HepG2 (cell line): ENCODE data around the gene GFER. TPM values are rescaled to one million over a fixed set of nuclear protein-coding genes. Genes with fewer than 3 reads are reported as not detected.
A peak's percentile ranks its signal among the peaks of the same experiment; 100 is the strongest.

ENCODE experiments used
- ATAC-seq: fragments of 200-7000 bp; cut with Tn5 transposase; 3 replicates; pipeline ENCODE4 v1.9.1; 2020; ENCODE audit warnings: mild to moderate bottlenecking, moderate library complexity
- BruUV-seq: library from RNA; stranded (reverse); fragments of 400-500 nt; replicated peaks from 2 replicates; lab custom pipeline; 2021; lab: Mats Ljungman, UMichigan
- CTCF ChIA-PET: fragments of 300-600 bp; formaldehyde crosslinking; extraction: SDS; loops from one replicate; lab custom pipeline; 2021; ENCODE audit warnings: low total read pairs, inconsistent platforms, low intra/inter-chr PET ratio; lab: Yijun Ruan, JAX
- POLR2A ChIA-PET: fragments of 350-600 bp; sonication (Branson Sonifier 250); formaldehyde crosslinking; loops from one replicate; lab custom pipeline; 2020; ENCODE audit warnings: antibody characterized with exemption, inconsistent platforms; lab: Yijun Ruan, JAX
- DNase-seq: peaks from one replicate; pipeline ENCODE4 v3.0.0-alpha.2; 2015; ENCODE audit warnings: low spot score
- FAIRE-seq: peaks from 3 replicates; lab custom pipeline; 2011; peaks lifted over from hg19 to GRCh38; lab: Jason Lieb, UNC
- H2AFZ ChIP-seq: one replicate; pipeline ENCODE4 v1.6.1; 2011; ENCODE audit warnings: low read length, inconsistent platforms
- H3K27ac ChIP-seq: fragments of 300-600 bp; 3 replicates; pipeline ENCODE4 v1.8.0; 2011; ENCODE audit warnings: mixed run types, mild to moderate bottlenecking, mixed read lengths, low read length, inconsistent platforms; ENCODE audit not compliant: insufficient read depth; ENCODE audit errors: extremely low read length
- H3K27me3 ChIP-seq, 2 experiments: fragments of 200-600 bp in 1 of 2; 2 replicates in 1 of 2; 3 replicates in 1 of 2; pipeline versions ENCODE4 v1.6.0 to v1.8.0; 2011; ENCODE audit warnings: low read length in 2 of 2, mild to moderate bottlenecking in 2 of 2, moderate library complexity in 2 of 2, inconsistent platforms in 1 of 2; ENCODE audit not compliant: insufficient read depth in 2 of 2, control insufficient read depth in 1 of 2
- H3K36me3 ChIP-seq, 2 experiments: fragments of 200-600 bp in 1 of 2; replicated peaks in 1 of 2; 2 replicates in 1 of 2; 3 replicates in 1 of 2; pipeline versions ENCODE4 v1.5.1 to v1.8.0; 2011; ENCODE audit warnings: low read length in 2 of 2, inconsistent platforms in 1 of 2; ENCODE audit not compliant: insufficient read depth in 2 of 2, control insufficient read depth in 1 of 2
- H3K4me1 ChIP-seq: 2 replicates; pipeline ENCODE4 v1.5.1; 2012; ENCODE audit warnings: low read length, inconsistent platforms; ENCODE audit not compliant: insufficient read depth
- H3K4me2 ChIP-seq: 2 replicates; pipeline ENCODE4 v1.6.0; 2011; ENCODE audit warnings: low read depth, low read length, inconsistent platforms
- H3K4me3 ChIP-seq, 3 experiments: fragments of 200-600 bp in 1 of 3; sonication (generic), shearing (Covaris generic) in 1 of 3; replicated peaks in 1 of 3; 2 replicates each; pipeline ENCODE4 v1.5.1; 2011 to 2016; ENCODE audit warnings: low read length in 3 of 3, inconsistent platforms in 2 of 3, low read depth in 2 of 3, mild to moderate bottlenecking in 2 of 3, control low read depth in 1 of 3, mixed read lengths in 1 of 3; ENCODE audit not compliant: insufficient read depth in 1 of 3
- H3K79me2 ChIP-seq: one replicate; pipeline ENCODE4 v1.6.1; 2011; ENCODE audit warnings: low read length, inconsistent platforms; ENCODE audit not compliant: insufficient read depth
- H3K9ac ChIP-seq: 2 replicates; pipeline ENCODE4 v1.6.0; 2011; ENCODE audit warnings: mild to moderate bottlenecking, low read depth, low read length, inconsistent platforms; ENCODE audit not compliant: insufficient read depth
- H3K9me3 ChIP-seq: 2 replicates; pipeline ENCODE4 v1.5.1; 2012; ENCODE audit warnings: mild to moderate bottlenecking, low read length
- H4K20me1 ChIP-seq: 2 replicates; pipeline ENCODE4 v1.6.0; 2011; ENCODE audit warnings: inconsistent platforms, mild to moderate bottlenecking, low read length, moderate library complexity; ENCODE audit not compliant: insufficient read depth
- ASH2L ChIP-seq: fragments of 300-600, 200-600 bp; sonication (generic); IDR thresholded peaks from 2 replicates; pipeline ENCODE4 v1.7.0; 2017; ENCODE audit warnings: low read depth, mild to moderate bottlenecking, moderate library complexity, mixed read lengths, low read length; ENCODE audit not compliant: insufficient read length
- ATF2 ChIP-seq: sonication (generic); formaldehyde crosslinking; IDR thresholded peaks from 2 replicates; pipeline ENCODE4 v1.4.0; 2020; ENCODE audit warnings: missing genetic modification reagents
- CHD2 ChIP-seq: IDR thresholded peaks from 2 replicates; pipeline ENCODE4 v1.6.1; 2011; ENCODE audit warnings: low read depth, low read length, improper control_type of control experiment
- E2F2 ChIP-seq: sonication (generic); formaldehyde crosslinking; IDR thresholded peaks from 2 replicates; pipeline ENCODE4 v1.4.0; 2020; ENCODE audit warnings: missing genetic modification reagents, borderline replicate concordance
- FOXK2 ChIP-seq: fragments of 450-650 bp; IDR thresholded peaks from 2 replicates; pipeline ENCODE4 v1.6.1; 2016
- KLF15 ChIP-seq: sonication (generic); formaldehyde crosslinking; IDR thresholded peaks from 2 replicates; pipeline ENCODE4 v1.8.1; 2023; ENCODE audit warnings: borderline replicate concordance, mild to moderate bottlenecking, inconsistent platforms, missing genetic modification reagents, mixed read lengths
- TEF ChIP-seq: sonication (generic); formaldehyde crosslinking; IDR thresholded peaks from 2 replicates; pipeline ENCODE4 v1.5.0; 2020; ENCODE audit warnings: missing genetic modification reagents
- U2AF1 ChIP-seq: fragments of 200-400 bp; formaldehyde crosslinking; optimal IDR thresholded peaks from 2 replicates; pipeline ENCODE3; 2017; ENCODE audit warnings: mild to moderate bottlenecking, low read depth, low read length
- ZFY ChIP-seq: sonication (generic); formaldehyde crosslinking; IDR thresholded peaks from 2 replicates; pipeline ENCODE4 v1.4.0; 2020; ENCODE audit warnings: missing genetic modification reagents
- ZNF235 ChIP-seq: sonication (generic); formaldehyde crosslinking; IDR thresholded peaks from 2 replicates; pipeline ENCODE4 v1.8.1; 2023; ENCODE audit warnings: mild to moderate bottlenecking, missing genetic modification reagents, borderline replicate concordance
- ZNF687 ChIP-seq: sonication (generic); formaldehyde crosslinking; IDR thresholded peaks from 2 replicates; pipeline ENCODE4 v1.5.1; 2020; ENCODE audit warnings: mild to moderate bottlenecking, missing genetic modification reagents, moderate library complexity
- ZNF792 ChIP-seq: IDR thresholded peaks from 2 replicates; pipeline ENCODE4 v1.6.1; 2016
- WGBS: methylation state at CpG from one replicate; pipeline ENCODE4 v1.1.6; 2017; ENCODE audit warnings: low lambda C conversion rate; 5-methylcytosine and 5-hydroxymethylcytosine counted together
- in situ Hi-C: cut with HindIII; loops from 2 replicates; pipeline ENCODE4 v1.10.0; 2017; ENCODE audit warnings: low pct_unique_long_range_greater_than_20kb; ENCODE audit not compliant: extremely low pct_ligation_motif_present
- intact Hi-C: fragments of 100-400 bp; cut with micrococcal nuclease; formaldehyde crosslinking; loops from one replicate; pipeline ENCODE4 v1.10.0; 2022; ENCODE audit not compliant: unreplicated experiment
- polyA plus RNA-seq, 8 experiments: library from polyadenylated mRNA; depleted of rRNA in 3 of 8; stranded (reverse) in 7 of 8; unstranded in 1 of 8; fragments of >200 nt; fragmentation: Illumina TruSeq in 4 of 8; extraction: Trizol in 4 of 8; gene quantifications; 2 replicates each; pipeline versions ENCODE4 v1.2.1 to v1.2.3, GENCODE V29; 2011 to 2016; ENCODE audit warnings: low read depth in 4 of 8, missing spikeins in 1 of 8, mixed read lengths in 1 of 8; ENCODE audit not compliant: insufficient read depth in 1 of 8
- total RNA-seq, 5 experiments: library from RNA; depleted of rRNA; stranded (reverse); fragments of >200 nt; fragmentation: Illumina TruSeq; extraction: Trizol; gene quantifications; 2 replicates each; pipeline ENCODE4 v1.2.3, GENCODE V29; 2016; ENCODE audit warnings: low read depth in 1 of 5

The GFER gene
- total and polyA plus RNA-seq, 2 of the 13 experiments (the other 11 are each of a cell fraction or from before 2014, with no cell fraction given), result 28.6 to 71.7 TPM

GRCh38 chr16:2032285-2033056, 48.5 kb downstream of the GFER start (continued):
- TF ChIP-seq ZNF687 (CRISPR knock-in tag), result 0 out of 2 replicates have a peak, but pooled peaks have one; percentile 11
- TF ChIP-seq KLF15, result no peak
- TF ChIP-seq CHD2, result no peak

- Histone ChIP-seq H3K9me3 (no peaks in the 10 kb centered on the region), H3K4me2 (peak overlapping the region; percentile 93), H3K9ac (peak overlapping the region; percentile 75), H3K79me2 (no peaks in the 10 kb centered on the region), H3K36me3 (peaks cover 3 to 6% of the 10 kb centered on the region in 2 experiments; a peak in 4 of 5 replicates), H3K27ac (peak overlapping the region; percentile 89), H2AFZ (no peak overlapping the region), H4K20me1 (0 out of 2 replicates have a peak, but pooled peaks cover 2% of the 10 kb centered on the region), H3K4me3 (peak overlapping the region; percentile 24 to 69 (median 46); a peak in 5 of 6 replicates), H3K27me3 (no peaks in the 10 kb centered on the region), H3K4me1 (peaks cover 83% of the 10 kb centered on the region)
- peak; percentile 53 for DNase-seq
- ATAC-seq, result peak; percentile 63
- no TSS peak for BruUV-seq
- 22% methylated on average over 5 of the region's 37 CpGs for WGBS
- POLR2A ChIA-PET, result interaction anchor here (0.8 to 4.6 kb wide), 7 partner anchors 9 to 122 kb away, joined by 3 to 59 read pairs (median 4); partner anchors contain the start of genes NTHL1, TRAF7 and TSC2
- in situ Hi-C loops, result no loop called here
- no peak for FAIRE-seq
- CTCF ChIA-PET, result no interaction called here
- intact Hi-C loops, result no loop called here
- no peak for TF ChIP-seq ATF2 (CRISPR knock-in tag)
- no peak for TF ChIP-seq E2F2 (CRISPR knock-in tag)
- TF ChIP-seq FOXK2, result no peak
- TF ChIP-seq TEF (CRISPR knock-in tag), result no peak
- TF ChIP-seq ZNF235 (CRISPR knock-in tag), result no peak
- TF ChIP-seq ZNF792, result 0 out of 2 replicates have a peak, but pooled peaks have one; percentile 34
- TF ChIP-seq ASH2L, result no peak
- TF ChIP-seq ZFY, result peak; percentile 8; the same call in 1 of the 2 replicates
- TF ChIP-seq U2AF1, result no peak
Measured at GRCh38 chr16:2033057-2033908, 49.3 kb downstream of the GFER start.
